Ishikawa (cell line): ENCODE data around the gene AMN.

ENCODE experiments used
- CEBPB ChIP-seq: IDR thresholded peaks from 2 replicates; pipeline ENCODE4 v1.6.1; 2012
- CREB1 ChIP-seq: IDR thresholded peaks from 2 replicates; pipeline ENCODE4 v1.6.1; 2012; ENCODE audit warnings: low read depth
- EP300 ChIP-seq: IDR thresholded peaks from 2 replicates; pipeline ENCODE4 v1.6.1; 2012; ENCODE audit warnings: borderline replicate concordance
- FOXM1 ChIP-seq: IDR thresholded peaks from 2 replicates; pipeline ENCODE4 v1.6.1; 2012; ENCODE audit warnings: low read depth, borderline replicate concordance
- REST ChIP-seq: IDR thresholded peaks from 2 replicates; pipeline ENCODE4 v1.6.1; 2012; ENCODE audit warnings: low read depth, mild to moderate bottlenecking
- TAF1 ChIP-seq: IDR thresholded peaks from 2 replicates; pipeline ENCODE4 v1.6.1; 2012; ENCODE audit warnings: low read depth, mild to moderate bottlenecking
- TCF12 ChIP-seq: IDR thresholded peaks from 2 replicates; pipeline ENCODE4 v1.6.1; 2012; ENCODE audit warnings: low read depth
- TEAD4 ChIP-seq: IDR thresholded peaks from 2 replicates; pipeline ENCODE4 v1.6.1; 2012
- YY1 ChIP-seq: IDR thresholded peaks from 2 replicates; pipeline ENCODE4 v1.6.1; 2012; ENCODE audit warnings: low read depth
- ZBTB7A ChIP-seq: IDR thresholded peaks from 2 replicates; pipeline ENCODE4 v1.6.1; 2012; ENCODE audit warnings: low read depth
- TF ChIP-seq, protein P1 (sequence below): IDR thresholded peaks from 2 replicates; pipeline ENCODE4 v1.6.1; 2012
- TF ChIP-seq, protein P2 (sequence below): IDR thresholded peaks from 2 replicates; pipeline ENCODE4 v1.6.1; 2012

- TF ChIP-seq REST (no peak), YY1 (no peak), EP300 (no peak), TAF1 (no peak), TCF12 (no peak), FOXM1 (no peak), ZBTB7A (no peak), CEBPB (no peak), CREB1 (no peak), TEAD4 (no peak)
- TF ChIP-seq, protein P1, sequence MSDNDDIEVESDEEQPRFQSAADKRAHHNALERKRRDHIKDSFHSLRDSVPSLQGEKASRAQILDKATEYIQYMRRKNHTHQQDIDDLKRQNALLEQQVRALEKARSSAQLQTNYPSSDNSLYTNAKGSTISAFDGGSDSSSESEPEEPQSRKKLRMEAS, result no peak
- TF ChIP-seq, protein P2, sequence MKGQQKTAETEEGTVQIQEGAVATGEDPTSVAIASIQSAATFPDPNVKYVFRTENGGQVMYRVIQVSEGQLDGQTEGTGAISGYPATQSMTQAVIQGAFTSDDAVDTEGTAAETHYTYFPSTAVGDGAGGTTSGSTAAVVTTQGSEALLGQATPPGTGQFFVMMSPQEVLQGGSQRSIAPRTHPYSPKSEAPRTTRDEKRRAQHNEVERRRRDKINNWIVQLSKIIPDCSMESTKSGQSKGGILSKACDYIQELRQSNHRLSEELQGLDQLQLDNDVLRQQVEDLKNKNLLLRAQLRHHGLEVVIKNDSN, result no peak
Measured at GRCh38 chr14:102973706-102974285, 51.3 kb downstream of the AMN start.
